ENCODE measurements around the gene SGSM1. TPM values are rescaled to one million over a fixed set of nuclear protein-coding genes. Genes with fewer than 3 reads are reported as not detected.

The SGSM1 gene
- total RNA-seq, 4 donors from 2014 or later, result 0.88 to 4.9 (median 3.0) TPM

DNA sequence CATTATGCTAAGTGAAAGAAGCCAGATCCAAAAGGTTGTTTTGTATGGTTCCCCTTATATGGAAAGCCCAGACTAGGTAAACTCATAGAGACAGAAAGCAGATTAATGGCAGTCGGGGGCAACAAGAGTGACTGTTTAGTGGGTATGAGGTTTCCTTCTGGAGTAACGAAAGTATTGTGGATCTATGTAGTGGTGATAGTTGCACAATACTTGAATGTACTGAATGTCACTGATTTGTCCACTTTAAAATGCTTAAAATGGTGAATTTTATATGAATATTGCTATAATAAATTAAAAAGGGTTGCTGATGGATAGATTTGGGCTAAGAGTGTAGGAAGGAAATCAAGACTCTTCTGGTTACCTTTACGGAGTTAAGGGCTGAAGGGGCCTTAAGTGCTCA, 10.0 kb upstream of the SGSM1 start:
- H3K36me3 ChIP-seq, result no peaks in the 10 kb centered on the region
- H3K27me3 ChIP-seq, result no peaks in the 10 kb centered on the region
- no peaks in the 10 kb centered on the region for H3K4me1 ChIP-seq
- H3K4me3 ChIP-seq, result no peak overlapping the region
- DNase-seq, result no peak
- no peaks in the 10 kb centered on the region for H3K9me3 ChIP-seq
- no peak for TF ChIP-seq POLR2A (IDR thresholded peaks at IDR 0.05)
- TF ChIP-seq, protein P1, sequence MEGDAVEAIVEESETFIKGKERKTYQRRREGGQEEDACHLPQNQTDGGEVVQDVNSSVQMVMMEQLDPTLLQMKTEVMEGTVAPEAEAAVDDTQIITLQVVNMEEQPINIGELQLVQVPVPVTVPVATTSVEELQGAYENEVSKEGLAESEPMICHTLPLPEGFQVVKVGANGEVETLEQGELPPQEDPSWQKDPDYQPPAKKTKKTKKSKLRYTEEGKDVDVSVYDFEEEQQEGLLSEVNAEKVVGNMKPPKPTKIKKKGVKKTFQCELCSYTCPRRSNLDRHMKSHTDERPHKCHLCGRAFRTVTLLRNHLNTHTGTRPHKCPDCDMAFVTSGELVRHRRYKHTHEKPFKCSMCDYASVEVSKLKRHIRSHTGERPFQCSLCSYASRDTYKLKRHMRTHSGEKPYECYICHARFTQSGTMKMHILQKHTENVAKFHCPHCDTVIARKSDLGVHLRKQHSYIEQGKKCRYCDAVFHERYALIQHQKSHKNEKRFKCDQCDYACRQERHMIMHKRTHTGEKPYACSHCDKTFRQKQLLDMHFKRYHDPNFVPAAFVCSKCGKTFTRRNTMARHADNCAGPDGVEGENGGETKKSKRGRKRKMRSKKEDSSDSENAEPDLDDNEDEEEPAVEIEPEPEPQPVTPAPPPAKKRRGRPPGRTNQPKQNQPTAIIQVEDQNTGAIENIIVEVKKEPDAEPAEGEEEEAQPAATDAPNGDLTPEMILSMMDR (IDR thresholded peaks at IDR 0.05), result no peak
- H3K27ac ChIP-seq, result no peak overlapping the region
- intact Hi-C loops (cut with DNase I; ENCODE audit: low total_unique reads), result no loop called here

DNA sequence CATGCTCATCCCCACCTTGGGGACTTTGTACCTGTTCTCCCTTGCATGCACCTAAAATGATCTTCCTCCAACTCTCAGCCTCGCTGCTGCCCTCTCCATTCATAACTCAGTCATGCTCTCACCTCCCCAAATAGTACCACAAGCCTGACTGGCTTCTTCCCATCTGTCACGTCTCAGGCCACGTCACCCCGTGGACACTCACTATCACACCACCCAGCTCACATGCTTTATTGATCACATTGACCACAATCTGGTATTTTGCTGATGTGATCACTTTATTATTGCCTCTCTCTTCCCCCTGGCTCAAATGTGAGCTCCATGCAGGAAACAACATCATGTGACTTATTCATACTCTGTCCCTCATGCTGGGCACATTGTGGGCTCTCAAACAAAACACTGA, 9.2 kb upstream of the SGSM1 start:
- Histone ChIP-seq H3K4me1 (no peaks in the 10 kb centered on the region), H3K36me3 (no peaks in the 10 kb centered on the region), H3K9me3 (no peaks in the 10 kb centered on the region), H3K27me3 (no peaks in the 10 kb centered on the region), H3K27ac (no peak overlapping the region), H3K4me3 (no peak overlapping the region)
- no peak for DNase-seq
- TF ChIP-seq, protein P1 (IDR thresholded peaks at IDR 0.05), result no peak
- no peak for TF ChIP-seq POLR2A (IDR thresholded peaks at IDR 0.05)
- intact Hi-C loops (cut with DNase I; ENCODE audit: low total_unique reads), result no loop called here

DNA sequence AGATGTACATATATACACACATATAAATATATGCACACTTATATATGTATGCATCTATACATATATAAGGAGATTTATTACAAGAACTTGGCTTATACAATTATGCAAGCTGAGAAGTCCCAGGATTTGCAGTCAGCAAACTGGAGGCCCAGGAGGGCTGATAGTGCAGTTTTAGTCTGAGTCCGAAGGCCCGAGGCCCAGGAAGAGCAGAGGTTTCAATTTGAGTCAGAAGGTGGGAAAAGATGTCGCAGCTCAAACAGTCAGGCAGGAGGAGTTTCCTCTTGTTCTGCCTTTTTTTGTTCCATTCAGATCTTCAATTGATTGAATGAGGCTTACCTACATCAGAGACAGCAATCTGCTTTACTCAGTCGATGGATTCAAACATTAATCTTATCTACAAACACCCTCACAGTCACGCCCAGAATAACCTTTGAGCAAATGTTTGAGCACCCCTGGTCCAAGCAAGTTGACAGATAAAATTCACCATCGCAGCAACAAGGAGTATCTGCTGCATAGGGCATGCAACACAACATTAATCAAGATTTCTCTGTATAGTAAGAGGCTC, 4.0 kb upstream of the SGSM1 start:
- Histone ChIP-seq H3K4me1 (no peaks in the 10 kb centered on the region), H3K9me3 (no peaks in the 10 kb centered on the region), H3K4me3 (no peak overlapping the region), H3K36me3 (no peaks in the 10 kb centered on the region), H3K27ac (no peak overlapping the region), H3K27me3 (no peaks in the 10 kb centered on the region)
- intact Hi-C loops (cut with DNase I; ENCODE audit: low total_unique reads), result no loop called here
- DNase-seq, result no peak
- TF ChIP-seq, protein P1 (IDR thresholded peaks at IDR 0.05), result no peak
- no peak for TF ChIP-seq POLR2A (IDR thresholded peaks at IDR 0.05)

DNA sequence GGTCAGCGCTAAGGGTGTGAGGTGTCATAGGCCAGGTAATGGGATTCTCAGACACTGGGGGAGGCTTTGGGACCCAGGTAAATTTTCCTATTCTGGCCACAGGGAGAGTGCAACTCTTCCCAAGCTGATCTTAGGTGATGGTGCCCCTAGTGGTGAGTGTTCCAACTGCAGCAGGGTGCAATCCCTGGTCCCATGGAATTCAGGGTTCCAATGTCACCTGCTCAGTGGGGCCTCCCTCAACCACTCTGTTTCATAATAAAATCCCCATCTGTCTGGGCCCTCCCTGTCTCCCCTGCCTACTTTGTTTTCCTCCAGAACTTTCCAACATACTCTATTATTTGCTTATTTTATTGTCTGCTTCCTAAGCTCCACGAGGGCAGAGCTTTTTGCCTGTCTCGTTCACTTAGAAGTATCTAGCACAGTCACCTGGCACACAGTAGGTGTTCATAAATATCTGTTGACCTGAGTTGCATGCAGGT, 2.9 kb upstream of the SGSM1 start:
- TF ChIP-seq POLR2A (IDR thresholded peaks at IDR 0.05), result no peak
- TF ChIP-seq, protein P1 (IDR thresholded peaks at IDR 0.05), result peak; percentile 42 to 62 (median 54)
- Histone ChIP-seq H3K9me3 (no peaks in the 10 kb centered on the region), H3K27me3 (no peaks in the 10 kb centered on the region), H3K4me3 (no peak overlapping the region), H3K4me1 (no peaks in the 10 kb centered on the region), H3K27ac (no peak overlapping the region), H3K36me3 (no peaks in the 10 kb centered on the region)
- no peak for DNase-seq
- intact Hi-C loops (cut with DNase I; ENCODE audit: low total_unique reads), result no loop called here

DNA sequence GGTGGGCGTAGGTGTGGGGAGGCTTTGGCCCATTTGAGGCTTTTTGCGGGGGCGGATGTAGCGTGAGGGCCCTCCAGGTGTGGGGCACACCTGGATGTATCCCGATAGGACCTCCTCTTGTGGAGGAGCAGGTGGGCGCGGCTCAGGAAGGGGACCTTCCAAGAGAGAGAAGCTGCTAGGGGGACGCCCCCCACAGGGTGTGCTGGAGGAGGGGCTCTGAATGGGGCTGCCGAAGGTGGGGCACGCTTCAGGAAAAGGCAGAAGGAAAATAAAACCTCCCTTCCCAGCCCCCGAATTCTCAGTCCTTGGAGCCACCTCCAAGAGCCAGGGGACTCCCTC, 621 bp downstream of the SGSM1 start:
- Histone ChIP-seq H3K9me3 (no peaks in the 10 kb centered on the region), H3K36me3 (no peaks in the 10 kb centered on the region), H3K27me3 (no peaks in the 10 kb centered on the region), H3K4me1 (no peaks in the 10 kb centered on the region), H3K4me3 (peak overlapping the region; percentile 33 to 48), H3K27ac (peak overlapping the region; percentile 42 to 51)
- TF ChIP-seq, protein P1 (IDR thresholded peaks at IDR 0.05), result no peak
- no peak for TF ChIP-seq POLR2A (IDR thresholded peaks at IDR 0.05)
- intact Hi-C loops (cut with DNase I; ENCODE audit: low total_unique reads), result no loop called here
- DNase-seq, result no peak
